Osteoblast (primary cell): ENCODE measurements around the gene KRT40. TPM values are rescaled to one million over a fixed set of nuclear protein-coding genes. Genes with fewer than 3 reads are reported as not detected.

Experiments
- DNase-seq: peaks from one replicate; pipeline ENCODE4 v3.0.0; 2011; ENCODE audit warnings: low spot score, mixed read lengths; ENCODE audit not compliant: insufficient read length; ENCODE audit errors: missing footprints
- H2AFZ ChIP-seq: 2 replicates; pipeline ENCODE4 v1.6.0; 2011; ENCODE audit warnings: mild to moderate bottlenecking, low read length
- H3K27ac ChIP-seq: 2 replicates; pipeline ENCODE4 v1.5.1; 2011; ENCODE audit warnings: mild to moderate bottlenecking, low read depth, low read length, moderate library complexity
- H3K27me3 ChIP-seq: 2 replicates; pipeline ENCODE4 v1.6.0; 2012; ENCODE audit warnings: mild to moderate bottlenecking, control low read depth, inconsistent platforms, low read length, moderate library complexity; ENCODE audit not compliant: insufficient read depth
- H3K36me3 ChIP-seq: 2 replicates; pipeline ENCODE4 v1.5.1; 2011; ENCODE audit warnings: mild to moderate bottlenecking, low read length, control low read depth, moderate library complexity; ENCODE audit not compliant: insufficient read depth
- H3K4me1 ChIP-seq: 2 replicates; pipeline ENCODE4 v1.5.1; 2011; ENCODE audit warnings: mild to moderate bottlenecking, low read length, control low read depth, moderate library complexity; ENCODE audit not compliant: insufficient read depth
- H3K4me2 ChIP-seq: 2 replicates; pipeline ENCODE4 v1.6.0; 2011; ENCODE audit warnings: mild to moderate bottlenecking, low read length; ENCODE audit not compliant: insufficient read depth
- H3K4me3 ChIP-seq: fragments of 200-600 bp; sonication (generic); 3 replicates; pipeline ENCODE4 v1.5.1; 2012; ENCODE audit warnings: mild to moderate bottlenecking, low read length, inconsistent platforms; ENCODE audit not compliant: insufficient read depth
- H3K79me2 ChIP-seq: 2 replicates; pipeline ENCODE4 v1.6.0; 2012; ENCODE audit warnings: mild to moderate bottlenecking, low read length, control low read depth, inconsistent platforms; ENCODE audit not compliant: insufficient read depth
- H3K9me3 ChIP-seq: 2 replicates; pipeline ENCODE4 v1.5.1; 2011; ENCODE audit warnings: low read depth, low read length, control low read depth
- H4K20me1 ChIP-seq: 2 replicates; pipeline ENCODE4 v1.6.0; 2012; ENCODE audit warnings: mild to moderate bottlenecking, low read length, control low read depth; ENCODE audit not compliant: insufficient read depth
- total RNA-seq: library from RNA; depleted of rRNA; stranded (reverse); fragments of >200 nt; gene quantifications from 2 replicates; pipeline ENCODE4 v1.2.3, GENCODE V29; 2012
- TF ChIP-seq, protein P1 (sequence below): IDR thresholded peaks from 2 replicates; pipeline ENCODE4 v1.5.1; 2011; ENCODE audit warnings: mild to moderate bottlenecking, low read depth, low read length, moderate library complexity; ENCODE audit errors: extremely low read depth

KRT40 gene
- total RNA-seq, 1 donor: under 0.01 TPM

- Histone ChIP-seq H3K4me2 (peak overlapping the region; percentile 38), H4K20me1 (no peaks in the 10 kb centered on the region), H2AFZ (no peak overlapping the region), H3K36me3 (no peaks in the 10 kb centered on the region), H3K27ac (peak overlapping the region; percentile 98), H3K4me3 (no peak overlapping the region), H3K4me1 (peaks cover 64% of the 10 kb centered on the region), H3K9me3 (no peaks in the 10 kb centered on the region), H3K79me2 (no peaks in the 10 kb centered on the region), H3K27me3 (no peaks in the 10 kb centered on the region)
- TF ChIP-seq, protein P1, sequence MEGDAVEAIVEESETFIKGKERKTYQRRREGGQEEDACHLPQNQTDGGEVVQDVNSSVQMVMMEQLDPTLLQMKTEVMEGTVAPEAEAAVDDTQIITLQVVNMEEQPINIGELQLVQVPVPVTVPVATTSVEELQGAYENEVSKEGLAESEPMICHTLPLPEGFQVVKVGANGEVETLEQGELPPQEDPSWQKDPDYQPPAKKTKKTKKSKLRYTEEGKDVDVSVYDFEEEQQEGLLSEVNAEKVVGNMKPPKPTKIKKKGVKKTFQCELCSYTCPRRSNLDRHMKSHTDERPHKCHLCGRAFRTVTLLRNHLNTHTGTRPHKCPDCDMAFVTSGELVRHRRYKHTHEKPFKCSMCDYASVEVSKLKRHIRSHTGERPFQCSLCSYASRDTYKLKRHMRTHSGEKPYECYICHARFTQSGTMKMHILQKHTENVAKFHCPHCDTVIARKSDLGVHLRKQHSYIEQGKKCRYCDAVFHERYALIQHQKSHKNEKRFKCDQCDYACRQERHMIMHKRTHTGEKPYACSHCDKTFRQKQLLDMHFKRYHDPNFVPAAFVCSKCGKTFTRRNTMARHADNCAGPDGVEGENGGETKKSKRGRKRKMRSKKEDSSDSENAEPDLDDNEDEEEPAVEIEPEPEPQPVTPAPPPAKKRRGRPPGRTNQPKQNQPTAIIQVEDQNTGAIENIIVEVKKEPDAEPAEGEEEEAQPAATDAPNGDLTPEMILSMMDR: no peak
- DNase-seq: peak; percentile 86
Observed at GRCh38 chr17:40956401-40957254, 27.5 kb downstream of the KRT40 start.

DNA sequence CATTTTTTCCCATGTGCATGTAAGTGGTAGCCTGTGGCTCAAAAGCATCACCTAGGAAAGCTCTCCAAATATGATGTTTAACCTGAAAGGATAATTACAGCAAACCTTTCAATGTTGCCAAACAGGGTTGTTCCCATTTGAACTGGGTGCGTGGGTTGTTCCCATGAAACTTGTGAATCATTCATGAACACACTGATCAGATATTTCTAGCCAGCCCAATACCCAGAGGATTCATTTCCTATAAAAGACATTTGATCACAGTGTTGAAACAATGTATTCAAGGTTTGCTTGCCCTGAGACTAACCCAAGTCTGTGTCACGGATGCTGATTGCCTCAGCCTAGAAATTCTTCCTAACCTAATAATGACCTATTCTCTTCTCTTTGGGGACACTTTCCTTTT lies 30.2 kb downstream of the KRT40 start:
- peaks cover 64% of the 10 kb centered on the region for H3K4me1 ChIP-seq
- peak overlapping the region; percentile 98 for H3K27ac ChIP-seq
- H3K9me3 ChIP-seq: no peaks in the 10 kb centered on the region
- no peaks in the 10 kb centered on the region for H3K27me3 ChIP-seq
- H4K20me1 ChIP-seq: no peaks in the 10 kb centered on the region
- no peaks in the 10 kb centered on the region for H3K36me3 ChIP-seq
- no peaks in the 10 kb centered on the region for H3K79me2 ChIP-seq
- H3K4me2 ChIP-seq: no peak overlapping the region
- no peak overlapping the region for H3K4me3 ChIP-seq
- no peak for DNase-seq
- H2AFZ ChIP-seq: no peak overlapping the region
- TF ChIP-seq, protein P1: no peak

DNA sequence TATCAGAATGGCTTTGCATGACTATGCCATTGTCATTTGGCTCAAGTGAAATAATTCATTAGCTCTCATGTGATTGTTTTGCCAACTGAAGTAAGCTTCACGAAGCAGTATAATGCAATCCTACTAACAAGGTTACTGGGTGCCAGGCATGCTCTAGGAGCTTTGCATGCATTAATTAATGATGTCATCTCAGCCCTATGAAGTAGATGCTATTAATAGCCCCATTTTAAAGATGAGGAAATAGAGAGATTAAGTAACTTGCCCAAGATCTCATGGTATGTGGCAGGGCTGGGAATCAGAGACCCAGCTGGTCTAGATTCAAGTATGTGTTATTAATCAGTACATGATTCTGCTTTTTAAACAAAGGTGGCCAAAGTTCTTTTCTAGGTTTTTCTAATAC lies 31.5 kb downstream of the KRT40 start:
- no peak overlapping the region for H3K4me3 ChIP-seq
- H3K4me2 ChIP-seq: no peak overlapping the region
- H3K9me3 ChIP-seq: no peaks in the 10 kb centered on the region

GRCh38 chr17:40952154-40952553 lies 32.0 kb downstream of the KRT40 start:
- peak overlapping the region; percentile 98 for H3K27ac ChIP-seq
- no peaks in the 10 kb centered on the region for H3K27me3 ChIP-seq
- H3K4me2 ChIP-seq: no peak overlapping the region

More for the DNA sequence above, 31.5 kb downstream of the KRT40 start:
- Histone ChIP-seq H4K20me1 (no peaks in the 10 kb centered on the region), H3K27ac (peak overlapping the region; percentile 98), H3K79me2 (no peaks in the 10 kb centered on the region), H3K27me3 (no peaks in the 10 kb centered on the region), H3K36me3 (no peaks in the 10 kb centered on the region), H2AFZ (no peak overlapping the region), H3K4me1 (peaks cover 56% of the 10 kb centered on the region)
- no peak for DNase-seq
- TF ChIP-seq, protein P1: no peak

More at GRCh38 chr17:40952154-40952553, 32.0 kb downstream of the KRT40 start:
- no peak for DNase-seq
- no peaks in the 10 kb centered on the region for H3K36me3 ChIP-seq
- H2AFZ ChIP-seq: no peak overlapping the region
- no peaks in the 10 kb centered on the region for H4K20me1 ChIP-seq
- no peaks in the 10 kb centered on the region for H3K9me3 ChIP-seq
- H3K4me1 ChIP-seq: peaks cover 51% of the 10 kb centered on the region
- TF ChIP-seq, protein P1: no peak
- H3K79me2 ChIP-seq: no peaks in the 10 kb centered on the region
- H3K4me3 ChIP-seq: no peak overlapping the region
